B cell (primary cell): ENCODE data around the gene MARS1. TPM values are rescaled to one million over a fixed set of nuclear protein-coding genes. Genes with fewer than 3 reads are reported as not detected.

Experiments
- ATAC-seq: fragments of 200-7000 bp; cut with Tn5 transposase; one replicate; pipeline ENCODE4 v1.10.0; 2021; ENCODE audit warnings: low read depth, mild to moderate bottlenecking, moderate number of reproducible peaks, moderate library complexity
- CTCF ChIA-PET: fragments of 350-600 bp; sonication (Branson Sonifier 250); formaldehyde crosslinking; loops from one replicate; lab custom pipeline; 2021; ENCODE audit warnings: antibody characterized with exemption, inconsistent platforms; lab: Charles Lee
- POLR2A ChIA-PET: fragments of 350-600 bp; sonication (Branson Sonifier 250); formaldehyde crosslinking; loops from one replicate; lab custom pipeline; 2021; ENCODE audit warnings: antibody characterized with exemption; lab: Charles Lee
- DNase-seq: peaks from one replicate; pipeline ENCODE4 v3.0.0; 2013
- H2AFZ ChIP-seq: 2 replicates; pipeline ENCODE4 v1.6.1; 2012; ENCODE audit warnings: mild to moderate bottlenecking, low read depth, low read length; ENCODE audit not compliant: insufficient read depth, poor library complexity, severe bottlenecking
- H3K27ac ChIP-seq, 2 donors: 1 replicate in 1 of 2; 2 replicates in 1 of 2; pipeline ENCODE4 v1.5.1; 2012 to 2013; ENCODE audit warnings: low read length in 2 of 2, mild to moderate bottlenecking in 2 of 2, moderate library complexity in 1 of 2
- H3K27me3 ChIP-seq, 4 experiments: fragments of 200-600 bp in 1 of 4; sonication (generic) in 1 of 4; replicated peaks in 1 of 4; 1 replicate in 2 of 4; 2 replicates in 2 of 4; pipeline versions ENCODE4 v1.6.1 to v1.7.0; 2013 to 2016; ENCODE audit warnings: low read length in 3 of 4, mild to moderate bottlenecking in 2 of 4, mixed read lengths in 1 of 4, moderate library complexity in 1 of 4; ENCODE audit not compliant: insufficient read depth in 4 of 4, control insufficient read depth in 3 of 4; ENCODE audit errors: control extremely low read depth in 1 of 4
- H3K36me3 ChIP-seq, 2 experiments: replicated peaks in 1 of 2; 1 replicate in 1 of 2; 2 replicates in 1 of 2; pipeline versions ENCODE4 v1.6.1 to v1.7.1; 2013; ENCODE audit warnings: low read length in 1 of 2; ENCODE audit not compliant: insufficient read depth in 2 of 2, control insufficient read depth in 1 of 2; ENCODE audit errors: control extremely low read depth in 1 of 2, extremely low read depth in 1 of 2
- H3K4me1 ChIP-seq, 2 donors: fragments of 200-600 bp in 1 of 2; sonication (generic) in 1 of 2; 1 replicate in 1 of 2; 2 replicates in 1 of 2; pipeline versions ENCODE4 v1.5.1 to v1.6.1; 2013 to 2017; ENCODE audit warnings: low read length in 2 of 2; ENCODE audit not compliant: control insufficient read depth in 2 of 2, insufficient read depth in 2 of 2
- H3K4me2 ChIP-seq: replicated peaks from 2 replicates; pipeline ENCODE3; 2012; ENCODE audit warnings: mild to moderate bottlenecking, low read depth, low read length; ENCODE audit not compliant: poor library complexity, severe bottlenecking
- H3K4me3 ChIP-seq, 5 experiments: fragments of 200-600 bp in 1 of 5; sonication (generic) in 1 of 5; 1 replicate in 3 of 5; 2 replicates in 2 of 5; pipeline versions ENCODE4 v1.5.1 to v1.7.0; 2011 to 2016; ENCODE audit warnings: low read length in 4 of 5, mild to moderate bottlenecking in 4 of 5, low read depth in 2 of 5, control low read depth in 1 of 5, moderate library complexity in 1 of 5; ENCODE audit not compliant: insufficient read depth in 1 of 5; ENCODE audit errors: control extremely low read depth in 1 of 5, extremely low read depth in 1 of 5
- H3K79me2 ChIP-seq: fragments of 200-600 bp; sonication (generic); one replicate; pipeline ENCODE4 v1.6.0; 2016; ENCODE audit warnings: low read length; ENCODE audit not compliant: control insufficient read depth, insufficient read depth
- H3K9ac ChIP-seq: fragments of 200-600 bp; sonication (generic); 2 replicates; pipeline ENCODE4 v1.6.1; 2017; ENCODE audit warnings: mild to moderate bottlenecking, low read length, moderate library complexity
- H3K9me3 ChIP-seq, 3 donors: one replicate each; pipeline versions ENCODE4 v1.6.1 to v1.7.1; 2013; ENCODE audit warnings: low read length in 2 of 3; ENCODE audit not compliant: control insufficient read depth in 2 of 3, insufficient read depth in 1 of 3; ENCODE audit errors: control extremely low read depth in 1 of 3
- H4K20me1 ChIP-seq: 2 replicates; pipeline ENCODE4 v1.6.0; 2012; ENCODE audit warnings: mild to moderate bottlenecking, low read length; ENCODE audit not compliant: insufficient read depth, control insufficient read depth, poor library complexity, severe bottlenecking
- H3K27ac Mint-ChIP-seq: one replicate; pipeline ENCODE4 v1.8.0; 2021; ENCODE audit warnings: mixed read lengths
- H3K27me3 Mint-ChIP-seq: one replicate; pipeline ENCODE4 v1.8.0; 2021; ENCODE audit warnings: mixed read lengths
- H3K4me1 Mint-ChIP-seq: one replicate; pipeline ENCODE4 v1.8.0; 2021; ENCODE audit warnings: mixed read lengths
- H3K4me3 Mint-ChIP-seq: one replicate; pipeline ENCODE4 v1.8.0; 2021; ENCODE audit warnings: mixed read lengths
- H3K9me3 Mint-ChIP-seq: one replicate; pipeline ENCODE4 v1.8.0; 2022; ENCODE audit warnings: mixed read lengths; ENCODE audit not compliant: insufficient read depth
- EZH2 ChIP-seq: IDR thresholded peaks from 2 replicates; pipeline ENCODE4 v1.6.1; 2012; ENCODE audit warnings: borderline replicate concordance, low read depth, mild to moderate bottlenecking, moderate library complexity, low read length; ENCODE audit not compliant: insufficient read depth, poor library complexity, severe bottlenecking
- WGBS: methylation state at CpG from one replicate; pipeline ENCODE4 v1.1.5; 2013; ENCODE audit warnings: missing lambda C conversion rate; ENCODE audit not compliant: insufficient coverage; 5-methylcytosine and 5-hydroxymethylcytosine counted together
- intact Hi-C: fragments of 100-400 bp; cut with micrococcal nuclease; formaldehyde crosslinking; loops from one replicate; pipeline ENCODE4 v1.10.0; 2022
- polyA plus RNA-seq: library from polyadenylated mRNA; depleted of rRNA; stranded (reverse); fragments of >200 nt; gene quantifications from 2 replicates; pipeline ENCODE4 v1.2.3, GENCODE V29; 2012
- total RNA-seq, 2 donors: library from RNA; stranded (reverse); fragments of 120-200 nt in 1 of 2; gene quantifications; 1 replicate in 1 of 2; 2 replicates in 1 of 2; pipeline versions ENCODE4 v1.2.3 to v1.2.4, GENCODE V29; 2013 to 2022
- TF ChIP-seq, protein P1 (sequence below): fragments of 200-600 bp; IDR thresholded peaks from one replicate; pipeline ENCODE4 v1.8.0; 2022; ENCODE audit warnings: antibody characterized with exemption, mild to moderate bottlenecking

MARS1 gene
- total and polyA plus RNA-seq, 2 donors (not counting 1 experiment from before 2014, with no cell fraction given): 158 to 193 TPM

DNA sequence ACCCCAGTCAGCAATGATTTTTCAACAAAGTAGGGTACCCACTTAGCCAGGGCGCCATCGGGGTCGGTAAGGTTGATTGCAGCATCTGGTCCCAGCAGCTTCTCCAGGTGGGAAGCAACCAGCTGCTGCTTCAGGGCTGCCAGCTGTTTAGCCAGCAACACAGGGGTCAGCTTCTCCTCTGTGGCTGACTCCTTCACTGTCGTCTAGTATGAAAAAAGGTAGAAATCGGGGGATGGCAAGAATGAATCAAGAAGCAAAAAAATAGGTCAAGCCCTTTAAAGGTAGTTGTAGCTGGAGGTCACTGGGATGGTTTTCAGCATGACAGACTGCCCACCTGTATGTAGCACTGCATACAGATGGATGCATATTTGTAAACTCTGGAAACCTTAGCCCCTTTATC is 46.4 kb downstream of the MARS1 start:
- Mint-ChIP-seq H3K9me3 (no peaks in the 10 kb centered on the region), H3K4me3 (no peak overlapping the region), H3K27ac (no peak overlapping the region), H3K27me3 (no peaks in the 10 kb centered on the region), H3K4me1 (no peaks in the 10 kb centered on the region)
- Histone ChIP-seq H3K4me3 (no peak overlapping the region), H3K36me3 (peaks cover 17 to 83% of the 10 kb centered on the region in 2 experiments), H3K27ac (no peak overlapping the region), H3K27me3 (no peaks in the 10 kb centered on the region), H3K4me2 (no peak overlapping the region), H4K20me1 (no peaks in the 10 kb centered on the region), H3K79me2 (no peaks in the 10 kb centered on the region), H3K9ac (no peak overlapping the region), H3K4me1 (no peaks in the 10 kb centered on the region), H3K9me3 (no peaks in the 10 kb centered on the region), H2AFZ (no peak overlapping the region)
- DNase-seq (no peak), ATAC-seq (no peak)
- WGBS: 97% methylated on average over 3 of the region's 5 CpGs
- CTCF ChIA-PET: no interaction called here
- POLR2A ChIA-PET: no interaction called here
- intact Hi-C loops: no loop called here
- TF ChIP-seq EZH2: no peak
- TF ChIP-seq, protein P1, sequence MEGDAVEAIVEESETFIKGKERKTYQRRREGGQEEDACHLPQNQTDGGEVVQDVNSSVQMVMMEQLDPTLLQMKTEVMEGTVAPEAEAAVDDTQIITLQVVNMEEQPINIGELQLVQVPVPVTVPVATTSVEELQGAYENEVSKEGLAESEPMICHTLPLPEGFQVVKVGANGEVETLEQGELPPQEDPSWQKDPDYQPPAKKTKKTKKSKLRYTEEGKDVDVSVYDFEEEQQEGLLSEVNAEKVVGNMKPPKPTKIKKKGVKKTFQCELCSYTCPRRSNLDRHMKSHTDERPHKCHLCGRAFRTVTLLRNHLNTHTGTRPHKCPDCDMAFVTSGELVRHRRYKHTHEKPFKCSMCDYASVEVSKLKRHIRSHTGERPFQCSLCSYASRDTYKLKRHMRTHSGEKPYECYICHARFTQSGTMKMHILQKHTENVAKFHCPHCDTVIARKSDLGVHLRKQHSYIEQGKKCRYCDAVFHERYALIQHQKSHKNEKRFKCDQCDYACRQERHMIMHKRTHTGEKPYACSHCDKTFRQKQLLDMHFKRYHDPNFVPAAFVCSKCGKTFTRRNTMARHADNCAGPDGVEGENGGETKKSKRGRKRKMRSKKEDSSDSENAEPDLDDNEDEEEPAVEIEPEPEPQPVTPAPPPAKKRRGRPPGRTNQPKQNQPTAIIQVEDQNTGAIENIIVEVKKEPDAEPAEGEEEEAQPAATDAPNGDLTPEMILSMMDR: no peak

DNA sequence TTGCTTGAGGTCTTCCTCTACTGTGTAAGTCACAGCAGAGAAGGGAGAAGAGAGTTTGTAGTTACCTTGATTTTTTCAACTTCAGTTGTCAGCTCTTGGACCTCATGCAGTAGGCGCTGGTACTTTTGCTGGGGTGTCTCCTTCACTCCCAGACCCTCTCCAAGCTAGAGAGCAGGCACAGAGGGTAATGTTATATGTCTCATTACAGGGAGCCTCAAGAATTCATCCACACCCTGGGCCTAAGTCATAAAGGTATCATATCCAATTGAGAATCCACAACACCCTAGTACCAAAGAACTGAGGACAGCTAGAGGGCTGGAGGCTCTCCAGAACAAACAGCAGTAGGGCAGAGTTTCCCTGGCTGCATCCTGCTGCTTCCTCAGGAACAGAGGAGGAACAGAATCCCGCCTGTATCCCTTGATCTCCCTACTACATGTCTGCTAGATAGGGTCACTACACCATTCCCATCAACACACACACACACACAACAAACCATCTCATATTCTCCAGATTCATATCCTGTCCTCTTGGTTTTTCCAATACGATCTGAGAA is 47.2 kb downstream of the MARS1 start:
- no peaks in the 10 kb centered on the region for H3K9me3 ChIP-seq
- TF ChIP-seq, protein P1: no peak
- TF ChIP-seq EZH2: no peak
- 100% methylated on average over 2 of the region's 3 CpGs for WGBS

More for the DNA sequence above, 47.2 kb downstream of the MARS1 start:
- Histone ChIP-seq H4K20me1 (no peaks in the 10 kb centered on the region), H3K36me3 (peaks cover 12 to 77% of the 10 kb centered on the region in 2 experiments), H3K4me3 (no peak overlapping the region), H2AFZ (no peak overlapping the region), H3K79me2 (no peaks in the 10 kb centered on the region), H3K27ac (no peak overlapping the region), H3K4me1 (no peaks in the 10 kb centered on the region), H3K27me3 (no peaks in the 10 kb centered on the region), H3K9ac (no peak overlapping the region), H3K4me2 (no peak overlapping the region)
- Mint-ChIP-seq H3K4me3 (no peak overlapping the region), H3K4me1 (no peaks in the 10 kb centered on the region), H3K9me3 (no peaks in the 10 kb centered on the region), H3K27me3 (no peaks in the 10 kb centered on the region), H3K27ac (no peak overlapping the region)
- intact Hi-C loops: no loop called here
- ChIA-PET POLR2A (no interaction called here), CTCF (no interaction called here)
- ATAC-seq (no peak), DNase-seq (no peak)
